ENCODE measurements around the gene MEG3. TPM values are rescaled to one million over a fixed set of nuclear protein-coding genes. Genes with fewer than 3 reads are reported as not detected.

MEG3 gene
- total and polyA plus RNA-seq, 2 of the 8 experiments (the other 6 are each of a cell fraction or from before 2014, with no cell fraction given): 0.17 to 1.1 TPM

GRCh38 chr14:100898935-100899883, 73.3 kb downstream of the MEG3 start:
- Histone ChIP-seq H3K23ac (ENCODE audit: insufficient read length) (no peak overlapping the region), H2BK20ac (ENCODE audit: low read length) (no peak overlapping the region), H3K27me3 (replicated peaks in 1 of 4; ENCODE audit: control insufficient read depth in 3 of 4, extremely low read depth in 1 of 4, insufficient read depth in 3 of 4, low read length in 3 of 4) (peaks cover 0 to 27% (median 18%) of the 10 kb centered on the region in 4 experiments; a peak in 5 of 7 replicates), H4K8ac (ENCODE audit: extremely low read depth, insufficient read depth, low read length) (no peak overlapping the region), H3K14ac (ENCODE audit: insufficient read length) (no peak overlapping the region), H3K9me3 (ENCODE audit: insufficient read depth in 2 of 2, low read depth in 1 of 2, low read length in 1 of 2) (peaks cover 0 to 8% of the 10 kb centered on the region in 2 experiments; a peak in 1 of 4 replicates), H3K4me3 (ENCODE audit: extremely low read depth in 1 of 4, insufficient read depth in 2 of 4, low read depth in 3 of 4, low read length in 4 of 4) (peak overlapping the region in 1 of 4 experiments; percentile 56; a peak in 1 of 8 replicates), H3K4me1 (replicated peaks in 1 of 4; ENCODE audit: control insufficient read depth in 3 of 4, insufficient read depth in 4 of 4, low read length in 3 of 4) (peaks cover 5 to 31% (median 9%) of the 10 kb centered on the region in 4 experiments), H3K4ac (replicated peaks; ENCODE audit: insufficient read length, low read depth, low read length) (no peak overlapping the region), H2BK15ac (ENCODE audit: low read length) (0 out of 2 replicates have a peak overlapping the region, but pooled peaks have one; percentile 29), H4K20me1 (replicated peaks in 1 of 2; ENCODE audit: control insufficient read depth in 1 of 2, insufficient read depth in 2 of 2, low read length in 2 of 2) (no peaks in the 10 kb centered on the region), H4K91ac (replicated peaks; ENCODE audit: insufficient read length, low read length) (peak overlapping the region; percentile 29), H4K5ac (ENCODE audit: insufficient read length, low read depth, low read length) (no peak overlapping the region), H3K79me2 (ENCODE audit: control insufficient read depth in 1 of 2, insufficient read depth in 2 of 2, low read length in 2 of 2) (no peaks in the 10 kb centered on the region), H2AFZ (ENCODE audit: low read length) (peak overlapping the region; percentile 41; the same call in 1 of the 2 replicates), H2BK5ac (ENCODE audit: low read depth, low read length) (no peak overlapping the region), H3K23me2 (ENCODE audit: low read depth, low read length) (peaks cover 4% of the 10 kb centered on the region), H2AK5ac (ENCODE audit: low read depth, low read length) (no peak overlapping the region), H3K4me2 (ENCODE audit: insufficient read depth in 1 of 2, low read depth in 2 of 2, low read length in 2 of 2) (peak overlapping the region; percentile 29 to 77), H3K36me3 (ENCODE audit: control insufficient read depth in 2 of 4, insufficient read depth in 4 of 4, low read length in 3 of 4) (no peaks in the 10 kb centered on the region), H3K9ac (replicated peaks in 1 of 4; ENCODE audit: extremely low read depth in 1 of 4, low read depth in 3 of 4, low read length in 3 of 4) (no peak overlapping the region), H2BK120ac (replicated peaks; ENCODE audit: low read depth, low read length) (no peak overlapping the region), H3K18ac (ENCODE audit: extremely low read depth, low read length) (peak overlapping the region; percentile 24), H3K56ac (replicated peaks; ENCODE audit: insufficient read length, low read depth, low read length) (no peak overlapping the region), H2BK12ac (ENCODE audit: low read depth, low read length) (peak overlapping the region; percentile 50), H3K27ac (ENCODE audit: low read depth, low read length) (no peak overlapping the region), H3K79me1 (ENCODE audit: low read depth, low read length) (no peaks in the 10 kb centered on the region)
- no peak for TF ChIP-seq HDAC2 (IDR thresholded peaks at IDR 0.05; ENCODE audit: borderline replicate concordance in 1 of 2, low read depth in 2 of 2, low read length in 2 of 2)
- no peak for TF ChIP-seq NANOG (IDR thresholded peaks at IDR 0.05; ENCODE audit: insufficient read depth, low read depth, low read length, poor library complexity, severe bottlenecking)
- no peak for TF ChIP-seq POLR2A (IDR thresholded peaks at IDR 0.05; ENCODE audit: control extremely low read depth in 1 of 2, low read depth in 2 of 2, low read length in 2 of 2)
- no peak for TF ChIP-seq RFX5 (IDR thresholded peaks at IDR 0.05; ENCODE audit: borderline replicate concordance, low read depth, low read length)
- no peak for TF ChIP-seq ZNF274 (IDR thresholded peaks at IDR 0.05; ENCODE audit: borderline replicate concordance, extremely low read depth, low read length)
- TF ChIP-seq CBX5 (IDR thresholded peaks at IDR 0.05; ENCODE audit: low read depth, low read length): no peak
- TF ChIP-seq, protein P1, sequence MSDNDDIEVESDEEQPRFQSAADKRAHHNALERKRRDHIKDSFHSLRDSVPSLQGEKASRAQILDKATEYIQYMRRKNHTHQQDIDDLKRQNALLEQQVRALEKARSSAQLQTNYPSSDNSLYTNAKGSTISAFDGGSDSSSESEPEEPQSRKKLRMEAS (IDR thresholded peaks at IDR 0.05): no peak
- TF ChIP-seq KDM1A (IDR thresholded peaks at IDR 0.05; ENCODE audit: borderline replicate concordance, low read length): no peak
- FAIRE-seq (no peak), DNase-seq (ENCODE audit: low read depth in 1 of 2, low spot score in 2 of 2) (peak in 1 of 2 experiments; percentile 49)
- 69% methylated on average over 19 of the region's 21 CpGs; no CpG with 5 or more reads in 1 of the 2 experiments for WGBS, 2 experiments (ENCODE audit: extremely low coverage in 1 of 2, insufficient coverage in 1 of 2, insufficient read length in 1 of 2, insufficient replicate concordance in 2 of 2, low coverage in 1 of 2, low lambda C conversion rate in 2 of 2, missing lambda C conversion rate in 1 of 2)
- ChIA-PET CTCF (ENCODE audit: partially characterized antibody) (interaction anchor here (0.5 to 6.5 kb wide), 17 partner anchors 8 to 245 kb away, joined by 3 to 70 read pairs (median 6); no protein-coding TSS in a partner anchor), POLR2A (ENCODE audit: partially characterized antibody) (no interaction called here)

Measured in H1 (cell line).